ENCODE results near the gene ZNF121. TPM values are rescaled to one million over a fixed set of nuclear protein-coding genes. Genes with fewer than 3 reads are reported as not detected.
"Not testable (repeated sequence)": the region's sequence is repeated elsewhere in the genome, so short reads cannot be mapped to it uniquely, and the experiment has no call there.

ZNF121 gene
- total RNA-seq, 6 experiments from 2014 or later, result 11.5 to 15.2 (median 12.4) TPM

DNA sequence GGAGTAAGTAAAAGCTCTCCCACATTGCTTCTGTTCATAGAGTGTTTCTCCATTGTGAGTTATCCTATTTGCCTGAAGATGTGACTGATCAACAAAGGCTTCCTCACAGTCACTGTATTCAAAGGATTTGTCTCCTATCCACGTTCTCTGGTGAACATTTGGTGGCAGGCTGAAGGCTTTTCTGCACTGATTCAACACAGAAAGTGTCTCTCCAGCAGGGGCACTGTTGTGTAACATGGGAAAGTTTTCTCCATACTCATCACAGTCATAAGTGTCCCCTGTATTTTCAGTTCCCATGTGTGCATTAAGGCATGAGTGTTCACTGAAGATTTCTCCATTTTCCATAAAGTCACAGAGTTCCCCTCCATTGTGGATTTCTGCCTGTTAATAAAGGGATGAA, 17.6 kb downstream of the ZNF121 start:
- no peak for DNase-seq
- H3K27me3 ChIP-seq, result no peaks in the 10 kb centered on the region
- no peak for ATAC-seq
- H3K9me3 ChIP-seq, result peaks cover 13 to 71% (median 50%) of the 10 kb centered on the region in 4 donors
- no peak overlapping the region for H3K27ac ChIP-seq
- intact Hi-C loops (cut with DNase I), result no loop called here
- WGBS (ENCODE audit: insufficient coverage, low coverage, low lambda C conversion rate, missing lambda C conversion rate), result 100% methylated on average over 1 of the region's 1 CpG
- TF ChIP-seq CTCF (IDR thresholded peaks at IDR 0.05) (no peak), POLR2A (IDR thresholded peaks at IDR 0.05) (no peak)
- peaks cover 0 to 64% (median 30%) of the 10 kb centered on the region in 4 donors for H3K36me3 ChIP-seq
- no peaks in the 10 kb centered on the region for H3K4me1 ChIP-seq
- H3K4me3 ChIP-seq, result no peak overlapping the region

DNA sequence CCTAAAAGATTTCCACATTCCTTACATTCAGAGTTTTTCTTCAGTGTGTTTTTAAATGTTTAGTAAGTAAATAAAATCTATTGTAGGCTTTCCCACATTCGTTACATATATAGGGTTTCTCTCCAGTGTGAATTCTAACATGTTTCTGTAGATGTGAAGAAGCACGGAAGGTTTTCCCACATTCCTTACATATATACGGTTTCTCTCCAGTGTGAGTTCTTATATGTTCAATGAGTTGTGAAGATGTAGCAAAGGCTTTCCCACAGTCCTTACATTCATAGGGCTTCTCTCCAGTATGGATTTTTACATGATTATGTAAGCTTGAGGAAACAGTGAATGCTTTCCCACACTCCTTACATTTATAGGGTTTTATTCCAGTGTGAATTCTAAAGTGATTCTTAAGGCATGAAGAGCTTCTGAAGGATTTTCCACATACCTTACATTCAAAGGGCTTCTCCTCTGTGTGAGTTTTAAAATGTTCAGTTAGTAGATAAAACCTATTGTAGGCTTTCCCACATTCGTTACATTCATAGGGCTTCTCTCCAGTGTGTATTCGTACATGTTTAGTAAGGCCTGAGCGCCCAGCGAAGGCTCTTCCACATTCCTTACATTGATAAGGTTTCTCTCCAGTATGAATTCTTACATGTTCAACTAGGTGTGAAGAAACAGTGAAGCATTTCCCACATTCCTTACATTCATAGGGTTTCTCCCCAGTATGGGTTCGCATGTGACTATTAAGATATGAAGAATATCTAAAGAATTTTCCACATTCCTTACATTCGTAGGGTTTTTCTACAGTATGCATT, 18.2 kb downstream of the ZNF121 start:
- no peak overlapping the region for H3K27ac ChIP-seq
- no peaks in the 10 kb centered on the region for H3K4me1 ChIP-seq
- DNase-seq, result no peak
- 93% methylated on average over 9 of the region's 9 CpGs for WGBS (ENCODE audit: insufficient coverage, low coverage, low lambda C conversion rate, missing lambda C conversion rate)
- ATAC-seq, result no peak
- intact Hi-C loops (cut with DNase I), result no loop called here
- TF ChIP-seq POLR2A (IDR thresholded peaks at IDR 0.05) (no peak), CTCF (IDR thresholded peaks at IDR 0.05) (no peak)
- H3K27me3 ChIP-seq, result no peaks in the 10 kb centered on the region
- H3K36me3 ChIP-seq, result peaks cover 0 to 68% (median 30%) of the 10 kb centered on the region in 4 donors
- no peak overlapping the region for H3K4me3 ChIP-seq
- peaks cover 13 to 65% (median 49%) of the 10 kb centered on the region in 4 donors for H3K9me3 ChIP-seq

GRCh38 chr19:9552536-9553274, 31.6 kb downstream of the ZNF121 start:
- intact Hi-C loops (cut with DNase I), result no loop called here
- peaks cover 0 to 14% (median 6%) of the 10 kb centered on the region in 4 donors for H3K9me3 ChIP-seq

DNA sequence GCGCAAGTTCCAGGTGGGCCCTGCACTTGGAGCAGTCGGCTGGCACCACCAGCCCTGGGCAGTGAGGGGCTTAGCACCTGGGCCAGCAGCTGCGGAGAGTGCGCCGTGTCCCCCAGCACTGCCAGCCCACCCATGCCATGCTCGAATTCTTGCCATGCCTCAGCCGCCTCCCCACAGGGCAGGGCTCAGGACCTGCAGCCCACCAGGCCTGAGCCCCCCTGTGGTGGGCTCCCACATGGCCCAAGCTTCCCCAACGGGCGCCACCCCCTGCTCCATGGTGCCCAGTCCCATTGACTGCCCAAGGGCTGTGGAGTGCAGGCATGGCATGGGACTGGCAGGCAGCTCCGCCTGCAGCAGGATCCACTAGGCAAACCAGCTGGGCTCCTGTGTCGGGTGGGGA, 36.4 kb downstream of the ZNF121 start:
- Histone ChIP-seq H3K4me3 (no peak overlapping the region), H3K4me1 (no peaks in the 10 kb centered on the region), H3K9me3 (peaks cover 0 to 2% (median 0%) of the 10 kb centered on the region in 4 donors), H3K36me3 (no peaks in the 10 kb centered on the region), H3K27ac (no peak overlapping the region), H3K27me3 (no peaks in the 10 kb centered on the region)
- intact Hi-C loops (cut with DNase I), result no loop called here
- TF ChIP-seq POLR2A (IDR thresholded peaks at IDR 0.05) (no peak), CTCF (IDR thresholded peaks at IDR 0.05) (no peak)
- DNase-seq (no peak), ATAC-seq (no peak)
- WGBS (ENCODE audit: insufficient coverage, low coverage, low lambda C conversion rate, missing lambda C conversion rate), result no CpG with 5 or more reads among the region's 11 CpGs

More at GRCh38 chr19:9552536-9553274, 31.6 kb downstream of the ZNF121 start:
- H3K27ac ChIP-seq, result no peak overlapping the region
- H3K27me3 ChIP-seq, result no peaks in the 10 kb centered on the region
- TF ChIP-seq CTCF (IDR thresholded peaks at IDR 0.05) (no peak), POLR2A (IDR thresholded peaks at IDR 0.05) (no peak)
- no peaks in the 10 kb centered on the region for H3K4me1 ChIP-seq
- DNase-seq, result no peak
- H3K36me3 ChIP-seq, result no peaks in the 10 kb centered on the region
- 100% methylated on average over 2 of the region's 7 CpGs for WGBS (ENCODE audit: insufficient coverage, low coverage, low lambda C conversion rate, missing lambda C conversion rate)
- ATAC-seq, result no peak
- H3K4me3 ChIP-seq, result no peak overlapping the region

DNA sequence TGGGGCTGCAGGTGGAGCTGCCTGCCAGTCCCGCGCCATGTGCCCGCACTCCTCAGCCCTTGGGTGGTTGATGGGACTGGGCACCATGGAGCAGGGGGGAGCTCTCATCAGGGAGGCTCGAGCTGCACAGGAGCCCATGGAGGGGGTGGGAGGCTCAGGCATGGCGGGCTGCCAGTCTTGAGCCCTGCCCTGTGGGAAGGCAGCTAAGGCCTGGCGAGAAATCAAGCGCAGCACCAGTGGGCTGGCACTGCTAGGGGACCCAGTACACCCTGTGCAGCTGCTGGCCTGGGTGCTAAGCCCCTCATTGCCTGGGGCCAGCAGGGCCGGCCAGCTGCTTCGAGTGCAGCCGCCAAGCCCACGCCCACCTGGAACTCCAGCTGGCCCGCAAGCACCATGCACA, 43.0 kb downstream of the ZNF121 start:
- intact Hi-C loops (cut with DNase I); H3K27ac ChIP-seq; ATAC-seq; H3K4me3 ChIP-seq; H3K9me3 ChIP-seq; H3K36me3 ChIP-seq; H3K27me3 ChIP-seq; H3K4me1 ChIP-seq; DNase-seq: not testable (repeated sequence)
- no CpG with 5 or more reads among the region's 12 CpGs for WGBS (ENCODE audit: insufficient coverage, low coverage, low lambda C conversion rate, missing lambda C conversion rate)

DNA sequence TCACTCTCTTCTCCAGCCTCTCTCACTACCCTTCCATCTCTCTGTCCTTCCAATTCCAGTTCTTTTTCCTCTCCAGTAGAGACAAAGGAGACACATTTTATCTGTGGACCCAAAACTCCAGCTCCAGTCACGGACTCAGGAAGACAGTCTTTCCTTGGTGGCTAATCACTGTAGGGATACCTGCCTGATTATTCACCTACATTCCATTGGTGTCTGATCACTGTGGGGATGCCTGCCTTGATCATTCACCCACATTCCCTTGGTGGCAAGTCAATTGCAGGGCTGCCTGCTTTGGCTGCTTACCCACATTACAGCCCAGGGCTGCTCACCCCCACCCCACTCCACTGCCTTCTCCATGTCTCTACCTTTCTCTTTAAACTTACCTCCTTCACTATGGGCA, 44.4 kb downstream of the ZNF121 start:
- H3K4me1 ChIP-seq; ATAC-seq; DNase-seq; H3K9me3 ChIP-seq; H3K27ac ChIP-seq; intact Hi-C loops (cut with DNase I); H3K4me3 ChIP-seq; H3K27me3 ChIP-seq: not testable (repeated sequence)
- WGBS (ENCODE audit: insufficient coverage, low coverage, low lambda C conversion rate, missing lambda C conversion rate), result 100% methylated on average over 1 of the region's 1 CpG
- H3K36me3 ChIP-seq, result peaks cover 0 to 10% (median 0%) of the 10 kb centered on the region in 4 donors

- intact Hi-C loops (cut with DNase I); ATAC-seq; DNase-seq; H3K4me1 ChIP-seq; H3K9me3 ChIP-seq; H3K27me3 ChIP-seq; H3K4me3 ChIP-seq: not testable (repeated sequence)
- WGBS (ENCODE audit: insufficient coverage, low coverage, low lambda C conversion rate, missing lambda C conversion rate), result 89% methylated on average over 5 of the region's 6 CpGs
- Histone ChIP-seq H3K36me3 (peaks cover 0 to 17% (median 2%) of the 10 kb centered on the region in 4 donors), H3K27ac (peak overlapping the region in 2 of 3 donors; percentile 69 to 83)
These were observed 45.1 kb downstream of the ZNF121 start for GRCh38 chr19:9539201-9539600.
